C4-2B (cell line): Measurements from ENCODE around the gene TLR5.

Experiments used
- CTCF ChIP-seq: fragments of 450-650 bp; conservative IDR thresholded peaks from 2 replicates; pipeline ENCODE4 v1.5.1; 2017; ENCODE audit warnings: mild to moderate bottlenecking
- ZFX ChIP-seq: fragments of 450-650 bp; IDR thresholded peaks from 2 replicates; pipeline ENCODE4 v1.6.1; 2017

- TF ChIP-seq CTCF (no peak), ZFX (no peak)
These were observed 28.2 kb downstream of the TLR5 start for GRCh38 chr1:223114871-223115270.
